ENCODE measurements around the gene ABHD17B. TPM values are rescaled to one million over a fixed set of nuclear protein-coding genes. Genes with fewer than 3 reads are reported as not detected.

Gene ABHD17B
- total and polyA plus RNA-seq, 8 donors: 1.9 to 9.7 (median 5.3) TPM

- intact Hi-C loops (cut with DNase I): no loop called here
- Histone ChIP-seq H3K27me3 (no peaks in the 10 kb centered on the region), H3K4me1 (peaks cover 5 to 21% (median 21%) of the 10 kb centered on the region in 3 donors), H3K36me3 (no peaks in the 10 kb centered on the region), H3K4me3 (no peak overlapping the region), H3K27ac (no peak overlapping the region), H3K9me3 (no peaks in the 10 kb centered on the region)
- WGBS, 2 donors: 88 to 95% methylated on average over 1 of the region's 1 CpG
- no peak for TF ChIP-seq CTCF (IDR thresholded peaks at IDR 0.05)
- FAIRE-seq (no peak), ATAC-seq (no peak), DNase-seq (no peak)
Observed at GRCh38 chr9:71897577-71897976, 13.4 kb downstream of the ABHD17B start.

- no peak for ATAC-seq
- Histone ChIP-seq H3K36me3 (no peaks in the 10 kb centered on the region), H3K27ac (no peak overlapping the region), H3K4me1 (peaks cover 5 to 21% (median 18%) of the 10 kb centered on the region in 3 donors), H3K4me3 (no peak overlapping the region), H3K9me3 (no peaks in the 10 kb centered on the region), H3K27me3 (no peaks in the 10 kb centered on the region)
- no peak for TF ChIP-seq CTCF (IDR thresholded peaks at IDR 0.05)
- no peak for DNase-seq
- intact Hi-C loops (cut with DNase I): no loop called here
- no peak for FAIRE-seq
Observed at GRCh38 chr9:71896761-71897160, 14.2 kb downstream of the ABHD17B start.

- intact Hi-C loops (cut with DNase I): no loop called here
- ATAC-seq (no peak), DNase-seq (no peak), FAIRE-seq (no peak)
- no peak for TF ChIP-seq CTCF (IDR thresholded peaks at IDR 0.05)
- Histone ChIP-seq H3K27me3 (no peaks in the 10 kb centered on the region), H3K9me3 (no peaks in the 10 kb centered on the region), H3K36me3 (no peaks in the 10 kb centered on the region), H3K4me3 (no peak overlapping the region), H3K27ac (no peak overlapping the region), H3K4me1 (peaks cover 5 to 21% (median 18%) of the 10 kb centered on the region in 3 donors)
Observed at GRCh38 chr9:71895955-71896354, 15.0 kb downstream of the ABHD17B start.

GRCh38 chr9:71895117-71895516, 15.9 kb downstream of the ABHD17B start:
- Histone ChIP-seq H3K9me3 (no peaks in the 10 kb centered on the region), H3K4me1 (peaks cover 5 to 21% (median 18%) of the 10 kb centered on the region in 3 donors), H3K36me3 (no peaks in the 10 kb centered on the region), H3K27me3 (no peaks in the 10 kb centered on the region), H3K4me3 (no peak overlapping the region), H3K27ac (no peak overlapping the region)
- FAIRE-seq (no peak), ATAC-seq (peak in 3 of 4 donors; percentile 29 to 68 (median 44)), DNase-seq (no peak)
- no peak for TF ChIP-seq CTCF (IDR thresholded peaks at IDR 0.05)
- intact Hi-C loops (cut with DNase I): no loop called here

GRCh38 chr9:71891557-71892189, 19.3 kb downstream of the ABHD17B start:
- FAIRE-seq (no peak), ATAC-seq (no peak), DNase-seq (no peak)
- H3K9me3 ChIP-seq: no peaks in the 10 kb centered on the region
- intact Hi-C loops (cut with DNase I): no loop called here
- H3K4me1 ChIP-seq: peaks cover 5 to 18% (median 16%) of the 10 kb centered on the region in 3 donors
- H3K27ac ChIP-seq: no peak overlapping the region
- H3K4me3 ChIP-seq: no peak overlapping the region
- H3K27me3 ChIP-seq: no peaks in the 10 kb centered on the region
- no peaks in the 10 kb centered on the region for H3K36me3 ChIP-seq
- no peak for TF ChIP-seq CTCF (IDR thresholded peaks at IDR 0.05)
- WGBS, 2 donors: 93% methylated on average over 4 of the region's 4 CpGs

Data from pancreas (tissue), 10 donors.